ENCODE data around the gene CCNY. TPM values are rescaled to one million over a fixed set of nuclear protein-coding genes. Genes with fewer than 3 reads are reported as not detected.
"Not testable (repeated sequence)": the region's sequence is repeated elsewhere in the genome, so short reads cannot be mapped to it uniquely, and the experiment has no call there.

The CCNY gene
- polyA plus RNA-seq, 3 donors, result 93.1 to 115 (median 113) TPM

GRCh38 chr10:35392482-35393228 lies 56.3 kb downstream of the CCNY start:
- no peak for DNase-seq (ENCODE audit: extremely low read depth in 1 of 11, low read depth in 9 of 11, low spot score in 4 of 11)

- DNase-seq (ENCODE audit: extremely low read depth in 1 of 11, low read depth in 9 of 11, low spot score in 4 of 11), result no peak
Observed at GRCh38 chr10:35394411-35394851, 58.1 kb downstream of the CCNY start.

GRCh38 chr10:35394934-35395333 lies 58.6 kb downstream of the CCNY start:
- DNase-seq (ENCODE audit: extremely low read depth in 1 of 11, low read depth in 9 of 11, low spot score in 4 of 11), result no peak

GRCh38 chr10:35396560-35397434 lies 60.5 kb downstream of the CCNY start:
- DNase-seq (ENCODE audit: extremely low read depth in 1 of 11, low read depth in 9 of 11, low spot score in 4 of 11), result no peak

GRCh38 chr10:35397953-35398352 lies 61.6 kb downstream of the CCNY start:
- no peak for DNase-seq (ENCODE audit: extremely low read depth in 1 of 11, low read depth in 9 of 11, low spot score in 4 of 11)

- DNase-seq (ENCODE audit: extremely low read depth in 1 of 11, low read depth in 9 of 11, low spot score in 4 of 11), result no peak
Observed at GRCh38 chr10:35398355-35398754, 62.0 kb downstream of the CCNY start.

DNA sequence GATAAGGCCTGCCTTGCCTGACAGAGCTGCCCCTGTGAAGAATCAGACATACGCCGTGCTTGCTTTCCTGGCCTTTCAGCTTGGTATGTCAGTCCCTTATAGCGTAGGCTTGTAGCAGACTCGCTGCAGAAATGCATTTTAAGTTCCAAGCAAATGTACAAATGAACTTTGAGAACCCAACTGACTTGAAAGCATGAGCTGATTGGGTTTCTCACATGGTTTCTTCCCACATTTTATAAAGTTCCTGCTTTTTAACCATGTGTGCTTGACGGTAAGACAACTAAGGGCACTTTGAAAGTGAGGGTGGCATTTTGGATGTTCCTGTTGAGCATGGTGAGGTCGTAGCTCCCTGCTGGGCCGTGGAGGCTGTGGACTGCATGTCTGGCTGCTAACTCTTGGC lies 62.6 kb downstream of the CCNY start:
- DNase-seq (ENCODE audit: extremely low read depth in 1 of 11, low read depth in 9 of 11, low spot score in 4 of 11), result no peak

GRCh38 chr10:35399414-35400009 lies 63.2 kb downstream of the CCNY start:
- DNase-seq (ENCODE audit: extremely low read depth in 1 of 11, low read depth in 9 of 11, low spot score in 4 of 11), result no peak

DNA sequence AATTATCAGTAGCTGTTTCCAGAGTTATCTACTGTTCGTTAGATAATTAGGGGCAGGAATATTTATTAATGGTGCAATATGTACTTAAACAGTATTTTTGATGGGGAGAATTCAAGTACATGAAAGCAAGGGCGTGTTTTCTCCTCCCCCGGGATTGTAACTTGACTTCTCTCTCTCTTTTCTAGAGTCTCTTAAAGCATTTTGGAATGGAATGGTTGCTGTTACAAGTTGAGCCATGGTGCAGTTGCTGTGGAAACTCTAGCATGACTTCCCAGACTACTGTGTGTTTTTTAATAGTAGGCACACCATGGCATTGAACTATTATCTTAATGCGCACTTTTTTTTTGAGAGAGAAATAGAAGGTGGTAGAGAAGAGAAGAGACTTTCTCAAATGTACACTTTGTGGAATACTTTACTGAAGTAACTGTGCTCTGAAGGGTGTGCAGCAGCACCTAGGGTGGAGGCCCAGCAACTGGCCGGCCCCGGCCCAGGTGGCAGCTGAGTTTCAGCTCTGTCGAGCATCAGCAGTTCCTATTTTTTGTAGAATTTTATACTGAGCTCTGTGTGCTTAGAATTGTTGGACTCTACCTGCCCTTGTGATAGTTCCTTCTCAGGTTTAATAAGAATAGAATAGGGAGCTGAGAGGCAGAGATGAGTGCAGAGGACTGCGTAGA lies 64.4 kb downstream of the CCNY start:
- no peak for DNase-seq (ENCODE audit: extremely low read depth in 1 of 11, low read depth in 9 of 11, low spot score in 4 of 11)

DNA sequence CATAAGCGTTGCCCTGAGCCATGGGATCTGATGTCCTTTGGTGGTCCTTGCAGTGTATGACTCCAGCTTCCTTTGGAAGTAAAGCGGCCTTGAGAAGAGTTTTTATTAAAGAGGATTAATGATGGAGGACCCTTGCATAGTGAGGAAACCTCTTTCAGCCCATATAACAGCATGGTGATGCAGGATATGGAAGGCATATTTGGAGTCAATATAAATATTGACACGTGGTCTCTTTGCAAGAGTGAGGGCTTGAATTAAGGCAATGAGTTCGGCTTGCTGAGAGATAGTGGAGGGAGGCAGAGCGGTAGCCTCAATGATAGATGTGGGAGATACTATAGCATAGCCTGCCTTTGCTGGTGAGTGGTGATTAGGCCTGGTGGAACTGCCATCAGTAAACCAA lies 67.2 kb downstream of the CCNY start:
- not testable (repeated sequence) for DNase-seq (ENCODE audit: extremely low read depth in 1 of 11, low read depth in 9 of 11, low spot score in 4 of 11)

- not testable (repeated sequence) for DNase-seq (ENCODE audit: extremely low read depth in 1 of 11, low read depth in 9 of 11, low spot score in 4 of 11)
Observed at GRCh38 chr10:35404077-35404476, 67.8 kb downstream of the CCNY start.

GRCh38 chr10:35406003-35406630 lies 69.8 kb downstream of the CCNY start:
- not testable (repeated sequence) for DNase-seq (ENCODE audit: extremely low read depth in 1 of 11, low read depth in 9 of 11, low spot score in 4 of 11)

DNA sequence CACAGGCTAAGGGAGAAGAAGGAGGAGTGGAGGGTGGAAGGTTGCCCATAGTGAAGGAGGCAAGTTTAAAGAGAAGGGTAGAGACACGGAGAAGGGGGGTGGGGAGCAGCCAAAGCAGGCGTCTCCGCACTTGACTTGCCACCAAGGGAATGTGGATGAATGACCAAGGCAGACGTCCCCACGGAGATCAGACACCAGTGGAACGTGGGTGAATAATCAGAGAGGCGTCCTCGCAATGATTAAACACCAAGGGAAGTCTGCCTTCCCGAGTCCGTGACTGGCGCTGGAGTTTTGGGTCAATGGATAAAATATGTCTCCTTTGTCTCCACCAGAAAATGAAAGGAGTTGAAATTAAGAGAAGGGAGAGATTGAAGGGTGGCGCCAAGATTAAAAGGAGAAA lies 71.4 kb downstream of the CCNY start:
- DNase-seq (ENCODE audit: extremely low read depth in 1 of 11, low read depth in 9 of 11, low spot score in 4 of 11), result not testable (repeated sequence)

DNA sequence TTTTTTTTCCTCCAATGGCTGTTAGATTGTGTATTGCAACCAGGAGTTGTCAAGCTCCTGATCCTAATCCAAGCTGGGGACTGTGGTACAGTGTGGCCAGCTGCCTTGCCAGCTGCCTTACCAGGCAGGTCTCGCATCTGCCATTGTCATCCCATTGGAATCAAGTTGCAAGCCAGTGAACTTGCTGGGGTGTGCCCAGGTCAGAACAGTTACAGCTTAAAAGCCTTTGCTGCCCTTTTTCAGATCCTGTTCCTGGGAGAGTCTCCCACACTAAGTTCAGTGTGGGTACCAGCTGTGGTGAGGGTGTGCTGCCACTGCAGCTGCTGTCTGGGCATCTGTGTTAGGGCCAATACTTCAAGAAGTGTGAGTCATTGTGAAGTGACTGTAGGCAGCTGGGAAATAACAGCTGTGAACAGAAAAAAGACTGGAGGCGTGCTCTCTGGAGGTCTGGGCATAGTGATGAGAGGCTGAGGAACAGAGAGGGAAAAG lies 72.8 kb downstream of the CCNY start:
- DNase-seq (ENCODE audit: extremely low read depth in 1 of 11, low read depth in 9 of 11, low spot score in 4 of 11), result peak in 2 of 11 donors; percentile 15 to 21

DNA sequence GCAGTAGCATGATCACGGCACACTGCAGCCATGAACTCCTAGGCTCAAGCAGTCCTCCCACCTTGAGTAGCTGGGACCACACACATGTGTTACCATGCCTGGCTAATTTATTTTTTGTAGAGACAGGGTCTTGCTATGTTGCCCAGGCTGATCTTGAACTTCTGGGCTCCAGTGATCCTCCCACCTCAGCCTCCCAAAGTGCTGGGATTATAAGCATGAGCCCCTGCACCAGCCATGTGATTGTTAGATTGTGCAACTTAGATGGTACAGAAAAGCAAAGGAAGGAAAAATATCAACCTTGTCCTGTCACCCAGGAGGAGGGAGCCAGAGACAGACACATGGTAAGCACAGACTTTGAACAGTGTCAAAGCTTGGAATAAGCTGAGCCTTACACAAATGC lies 73.5 kb downstream of the CCNY start:
- DNase-seq (ENCODE audit: extremely low read depth in 1 of 11, low read depth in 9 of 11, low spot score in 4 of 11), result no peak

- DNase-seq (ENCODE audit: extremely low read depth in 1 of 11, low read depth in 9 of 11, low spot score in 4 of 11), result no peak
Observed at GRCh38 chr10:35412003-35412723, 75.9 kb downstream of the CCNY start.

GRCh38 chr10:35412900-35413491 lies 76.7 kb downstream of the CCNY start:
- no peak for DNase-seq (ENCODE audit: extremely low read depth in 1 of 11, low read depth in 9 of 11, low spot score in 4 of 11)
